KMS-11 (cell line): Measurements from ENCODE around the gene KCTD1.

Experiments used
- H2AFZ ChIP-seq: fragments of 200-600 bp; sonication (generic); 2 replicates; pipeline ENCODE4 v1.6.1; 2016; ENCODE audit warnings: antibody characterized with exemption, mixed run types, low read depth
- H3K27ac ChIP-seq: fragments of 200-600 bp; sonication (generic); 2 replicates; pipeline ENCODE4 v1.6.1; 2016; ENCODE audit warnings: mild to moderate bottlenecking, mixed run types
- H3K27me3 ChIP-seq: fragments of 200-600 bp; sonication (generic); 2 replicates; pipeline ENCODE4 v1.6.1; 2017; ENCODE audit warnings: mild to moderate bottlenecking, low read depth, mixed run types, moderate library complexity; ENCODE audit not compliant: insufficient read depth
- H3K36me3 ChIP-seq: fragments of 200-600 bp; sonication (generic); 2 replicates; pipeline ENCODE4 v1.6.1; 2017; ENCODE audit warnings: mild to moderate bottlenecking, mixed run types; ENCODE audit not compliant: insufficient read depth
- H3K4me1 ChIP-seq: fragments of 200-600 bp; sonication (generic); 2 replicates; pipeline ENCODE4 v1.6.1; 2016; ENCODE audit warnings: mild to moderate bottlenecking, low read depth, mixed run types; ENCODE audit not compliant: poor library complexity, severe bottlenecking
- H3K4me2 ChIP-seq: fragments of 200-600 bp; sonication (generic); 2 replicates; pipeline ENCODE4 v1.7.0; 2016; ENCODE audit warnings: mild to moderate bottlenecking, mixed run types
- H3K4me3 ChIP-seq: fragments of 200-600 bp; sonication (generic); IDR thresholded peaks from 2 replicates; pipeline ENCODE4 v1.6.1; 2017; ENCODE audit warnings: low read depth, low read length, mixed read lengths; ENCODE audit not compliant: insufficient read depth
- H3K79me2 ChIP-seq: fragments of 200-600 bp; sonication (generic); 2 replicates; pipeline ENCODE4 v1.6.1; 2016; ENCODE audit warnings: low read depth, mixed run types; ENCODE audit not compliant: insufficient read depth
- H3K9ac ChIP-seq: fragments of 200-600 bp; sonication (generic); 2 replicates; pipeline ENCODE4 v1.6.1; 2016; ENCODE audit warnings: mild to moderate bottlenecking, mixed run types
- H4K20me1 ChIP-seq: fragments of 200-600 bp; sonication (generic); 2 replicates; pipeline ENCODE4 v1.6.1; 2016; ENCODE audit warnings: mild to moderate bottlenecking, mixed run types; ENCODE audit not compliant: insufficient read depth
- TF ChIP-seq, protein P1 (sequence below): fragments of 200-600 bp; sonication (generic); conservative IDR thresholded peaks from 2 replicates; pipeline ENCODE4 v1.6.1; 2017; ENCODE audit warnings: low read depth, mild to moderate bottlenecking, antibody characterized with exemption, low read length, moderate library complexity, mixed read lengths

KCTD1 gene

DNA sequence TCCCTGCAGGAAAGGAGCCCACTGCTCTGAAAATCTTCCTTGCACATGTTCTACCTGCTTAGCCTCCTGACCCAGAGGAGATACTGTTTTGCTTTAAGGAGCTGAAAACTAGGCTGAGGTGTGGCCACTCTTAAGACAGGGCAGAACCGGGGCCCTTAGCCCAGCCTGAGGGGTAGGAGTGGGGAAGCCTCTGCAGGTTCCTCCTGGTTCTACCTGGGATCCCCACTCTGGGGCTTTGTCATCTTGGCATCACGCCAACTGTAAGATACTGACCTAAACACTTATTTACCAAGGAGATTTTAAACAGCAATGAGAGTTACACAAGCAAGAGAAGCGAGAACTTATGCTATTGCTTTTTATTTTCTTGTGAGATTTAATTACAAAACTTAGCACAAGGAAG lies 86.9 kb downstream of the KCTD1 start:
- no peak overlapping the region for H3K4me3 ChIP-seq
- no peaks in the 10 kb centered on the region for H3K79me2 ChIP-seq
- peaks cover 52% of the 10 kb centered on the region for H3K4me1 ChIP-seq
- H4K20me1 ChIP-seq: no peaks in the 10 kb centered on the region
- H3K36me3 ChIP-seq: no peaks in the 10 kb centered on the region
- H3K9ac ChIP-seq: peak overlapping the region; percentile 10; the same call in 1 of the 2 replicates
- H3K4me2 ChIP-seq: peak overlapping the region; percentile 35
- no peaks in the 10 kb centered on the region for H3K27me3 ChIP-seq
- H2AFZ ChIP-seq: peak overlapping the region; percentile 2; the same call in 1 of the 2 replicates
- TF ChIP-seq, protein P1, sequence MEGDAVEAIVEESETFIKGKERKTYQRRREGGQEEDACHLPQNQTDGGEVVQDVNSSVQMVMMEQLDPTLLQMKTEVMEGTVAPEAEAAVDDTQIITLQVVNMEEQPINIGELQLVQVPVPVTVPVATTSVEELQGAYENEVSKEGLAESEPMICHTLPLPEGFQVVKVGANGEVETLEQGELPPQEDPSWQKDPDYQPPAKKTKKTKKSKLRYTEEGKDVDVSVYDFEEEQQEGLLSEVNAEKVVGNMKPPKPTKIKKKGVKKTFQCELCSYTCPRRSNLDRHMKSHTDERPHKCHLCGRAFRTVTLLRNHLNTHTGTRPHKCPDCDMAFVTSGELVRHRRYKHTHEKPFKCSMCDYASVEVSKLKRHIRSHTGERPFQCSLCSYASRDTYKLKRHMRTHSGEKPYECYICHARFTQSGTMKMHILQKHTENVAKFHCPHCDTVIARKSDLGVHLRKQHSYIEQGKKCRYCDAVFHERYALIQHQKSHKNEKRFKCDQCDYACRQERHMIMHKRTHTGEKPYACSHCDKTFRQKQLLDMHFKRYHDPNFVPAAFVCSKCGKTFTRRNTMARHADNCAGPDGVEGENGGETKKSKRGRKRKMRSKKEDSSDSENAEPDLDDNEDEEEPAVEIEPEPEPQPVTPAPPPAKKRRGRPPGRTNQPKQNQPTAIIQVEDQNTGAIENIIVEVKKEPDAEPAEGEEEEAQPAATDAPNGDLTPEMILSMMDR: no peak
- H3K27ac ChIP-seq: peak overlapping the region; percentile 65

DNA sequence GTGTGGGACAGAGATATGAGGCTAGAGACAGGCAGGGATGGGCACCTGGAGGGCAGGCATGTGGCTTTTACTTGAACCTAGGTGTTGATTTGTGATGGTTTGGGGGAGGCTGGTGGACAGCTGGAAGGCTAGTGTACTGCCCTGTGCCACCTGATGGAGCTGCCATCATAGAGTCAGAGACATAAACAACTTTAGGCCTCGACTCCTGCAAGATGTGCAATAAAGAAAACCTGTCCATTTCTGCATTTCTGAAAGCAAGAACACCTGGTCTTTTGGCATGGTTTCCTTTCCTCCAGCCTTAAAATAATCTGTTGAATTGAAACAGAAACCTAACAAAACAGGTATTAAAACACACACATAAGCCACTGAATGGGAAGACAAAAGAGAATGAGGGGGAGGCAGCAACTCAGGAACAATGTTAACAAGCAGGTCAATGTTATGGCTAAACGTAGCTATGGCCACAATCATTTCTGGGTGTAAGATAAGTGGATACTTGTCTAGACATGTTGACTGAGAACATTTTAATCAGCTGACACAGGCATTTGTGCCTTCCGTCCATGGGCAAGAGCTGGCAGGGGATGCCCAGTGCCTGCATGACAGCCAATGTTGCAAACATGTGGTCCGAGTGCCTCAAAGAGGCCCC lies 87.8 kb downstream of the KCTD1 start:
- Histone ChIP-seq H3K27me3 (no peaks in the 10 kb centered on the region), H3K4me1 (peaks cover 58% of the 10 kb centered on the region), H3K27ac (peak overlapping the region; percentile 65), H4K20me1 (no peaks in the 10 kb centered on the region), H3K4me2 (peak overlapping the region; percentile 35), H3K79me2 (no peaks in the 10 kb centered on the region), H3K36me3 (no peaks in the 10 kb centered on the region), H3K4me3 (no peak overlapping the region), H3K9ac (peak overlapping the region; percentile 10; the same call in 1 of the 2 replicates), H2AFZ (peak overlapping the region; percentile 2; the same call in 1 of the 2 replicates)
- TF ChIP-seq, protein P1: no peak

DNA sequence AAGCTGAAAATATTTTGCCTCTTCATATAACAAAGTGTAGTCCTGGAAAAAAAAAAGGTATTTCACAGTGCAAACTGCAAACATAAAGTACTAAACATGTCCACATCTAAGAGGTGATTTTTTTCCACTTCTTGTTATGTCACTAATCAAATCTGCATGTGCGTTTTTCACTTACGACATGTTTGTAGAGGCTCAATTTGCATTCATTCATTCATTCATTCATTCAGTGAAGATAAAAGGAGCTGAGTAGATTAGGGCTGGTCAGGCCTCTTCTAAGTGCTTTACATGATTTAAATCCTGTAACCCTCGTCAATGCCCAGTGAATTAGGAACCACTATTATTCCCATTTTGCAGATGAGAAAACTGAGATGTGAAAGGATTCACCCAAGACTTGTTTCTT lies 88.5 kb downstream of the KCTD1 start:
- Histone ChIP-seq H4K20me1 (no peaks in the 10 kb centered on the region), H3K4me2 (peak overlapping the region; percentile 35), H3K27ac (peak overlapping the region; percentile 65), H3K4me3 (no peak overlapping the region), H3K36me3 (no peaks in the 10 kb centered on the region), H3K27me3 (no peaks in the 10 kb centered on the region), H2AFZ (no peak overlapping the region), H3K79me2 (no peaks in the 10 kb centered on the region), H3K9ac (no peak overlapping the region; the same call in 1 of the 2 replicates), H3K4me1 (peaks cover 58% of the 10 kb centered on the region)
- TF ChIP-seq, protein P1: no peak

DNA sequence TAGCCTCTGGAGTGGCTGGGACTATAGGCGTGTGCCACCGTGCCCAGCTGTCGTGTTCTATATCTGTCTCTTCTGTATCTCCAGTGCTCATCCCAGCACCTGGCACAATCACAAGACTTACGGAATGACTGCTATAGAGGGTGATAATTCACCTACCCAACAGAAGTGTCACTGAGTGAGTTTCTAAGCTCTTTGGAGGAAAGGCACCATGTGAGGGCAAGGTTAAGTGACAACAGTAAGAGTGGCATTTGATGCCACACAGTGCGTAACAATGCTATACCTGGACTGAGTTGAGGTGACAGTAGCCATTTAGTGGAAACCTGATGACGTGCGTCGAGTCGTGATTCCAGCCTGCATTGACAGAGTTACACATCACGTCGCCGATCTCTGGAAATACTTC lies 89.0 kb downstream of the KCTD1 start:
- no peak overlapping the region for H2AFZ ChIP-seq
- peaks cover 58% of the 10 kb centered on the region for H3K4me1 ChIP-seq
- no peak overlapping the region for H3K9ac ChIP-seq
- H3K36me3 ChIP-seq: no peaks in the 10 kb centered on the region
- H4K20me1 ChIP-seq: no peaks in the 10 kb centered on the region
- no peaks in the 10 kb centered on the region for H3K27me3 ChIP-seq
- TF ChIP-seq, protein P1: no peak
- H3K4me2 ChIP-seq: no peak overlapping the region
- no peak overlapping the region for H3K27ac ChIP-seq
- no peak overlapping the region for H3K4me3 ChIP-seq
- H3K79me2 ChIP-seq: no peaks in the 10 kb centered on the region
